Progenitor cell of endocrine pancreas (in vitro differentiated cells): ENCODE data around the gene TMC3. TPM values are rescaled to one million over a fixed set of nuclear protein-coding genes. Genes with fewer than 3 reads are reported as not detected.
"Not testable (repeated sequence)": the region's sequence is repeated elsewhere in the genome, so short reads cannot be mapped to it uniquely, and the experiment has no call there.

ENCODE experiments used
- DNase-seq: peaks from one replicate; pipeline ENCODE4 v3.0.0; 2021; ENCODE audit warnings: low spot score; ENCODE audit not compliant: unreplicated experiment
- H3K27ac Mint-ChIP-seq: 2 replicates; pipeline ENCODE4 v1.8.0; 2021; ENCODE audit warnings: mild to moderate bottlenecking, moderate library complexity, mixed read lengths
- H3K27me3 Mint-ChIP-seq: 2 replicates; pipeline ENCODE4 v1.8.0; 2021; ENCODE audit warnings: mixed read lengths
- H3K36me3 Mint-ChIP-seq: 2 replicates; pipeline ENCODE4 v1.8.0; 2022; ENCODE audit warnings: mixed read lengths; ENCODE audit not compliant: insufficient read depth
- H3K4me1 Mint-ChIP-seq: 2 replicates; pipeline ENCODE4 v1.8.0; 2021; ENCODE audit warnings: low read depth, mixed read lengths
- H3K4me3 Mint-ChIP-seq: 2 replicates; pipeline ENCODE4 v1.8.0; 2021; ENCODE audit warnings: low read depth, mild to moderate bottlenecking, moderate library complexity, mixed read lengths
- H3K9me3 Mint-ChIP-seq: 2 replicates; pipeline ENCODE4 v1.8.0; 2021; ENCODE audit warnings: low read depth, mixed read lengths
- total RNA-seq: library from RNA; stranded (reverse); gene quantifications from 2 replicates; pipeline ENCODE4 v1.2.1, GENCODE V29; 2021
- TF ChIP-seq, protein P1 (sequence below): fragments of 200-600 bp; sonication (generic); IDR thresholded peaks from one replicate; pipeline ENCODE4 v1.5.0; 2021; ENCODE audit warnings: antibody characterized with exemption, mild to moderate bottlenecking; ENCODE audit not compliant: unreplicated experiment

TMC3 gene
- total RNA-seq, 1 donor from 2014 or later = 0.10 TPM

DNA sequence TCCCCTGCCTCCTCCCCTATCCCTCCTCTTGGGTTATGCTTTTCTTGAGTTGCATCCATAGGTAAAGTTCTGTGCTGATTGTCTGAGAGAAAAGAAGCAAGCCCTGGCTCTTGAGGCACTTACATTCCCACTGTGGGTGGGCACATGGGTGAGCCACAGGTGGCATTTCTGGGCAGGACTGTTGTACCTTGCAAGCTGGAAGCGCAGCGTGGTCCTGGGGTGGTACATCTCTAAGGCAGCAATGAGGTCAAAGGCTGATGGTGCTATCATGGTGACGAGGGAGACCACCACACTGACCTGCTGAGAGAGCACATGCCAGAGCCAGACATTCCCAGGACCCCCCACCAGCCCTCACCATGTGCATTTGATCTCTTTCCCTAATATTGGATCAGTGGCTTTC lies 24.7 kb downstream of the TMC3 start:
- Mint-ChIP-seq H3K27me3 (peaks cover 14% of the 10 kb centered on the region), H3K4me3 (no peak overlapping the region), H3K36me3 (no peaks in the 10 kb centered on the region), H3K9me3 (no peaks in the 10 kb centered on the region), H3K27ac (no peak overlapping the region), H3K4me1 (no peaks in the 10 kb centered on the region)
- DNase-seq = no peak
- TF ChIP-seq, protein P1, sequence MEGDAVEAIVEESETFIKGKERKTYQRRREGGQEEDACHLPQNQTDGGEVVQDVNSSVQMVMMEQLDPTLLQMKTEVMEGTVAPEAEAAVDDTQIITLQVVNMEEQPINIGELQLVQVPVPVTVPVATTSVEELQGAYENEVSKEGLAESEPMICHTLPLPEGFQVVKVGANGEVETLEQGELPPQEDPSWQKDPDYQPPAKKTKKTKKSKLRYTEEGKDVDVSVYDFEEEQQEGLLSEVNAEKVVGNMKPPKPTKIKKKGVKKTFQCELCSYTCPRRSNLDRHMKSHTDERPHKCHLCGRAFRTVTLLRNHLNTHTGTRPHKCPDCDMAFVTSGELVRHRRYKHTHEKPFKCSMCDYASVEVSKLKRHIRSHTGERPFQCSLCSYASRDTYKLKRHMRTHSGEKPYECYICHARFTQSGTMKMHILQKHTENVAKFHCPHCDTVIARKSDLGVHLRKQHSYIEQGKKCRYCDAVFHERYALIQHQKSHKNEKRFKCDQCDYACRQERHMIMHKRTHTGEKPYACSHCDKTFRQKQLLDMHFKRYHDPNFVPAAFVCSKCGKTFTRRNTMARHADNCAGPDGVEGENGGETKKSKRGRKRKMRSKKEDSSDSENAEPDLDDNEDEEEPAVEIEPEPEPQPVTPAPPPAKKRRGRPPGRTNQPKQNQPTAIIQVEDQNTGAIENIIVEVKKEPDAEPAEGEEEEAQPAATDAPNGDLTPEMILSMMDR = no peak

DNA sequence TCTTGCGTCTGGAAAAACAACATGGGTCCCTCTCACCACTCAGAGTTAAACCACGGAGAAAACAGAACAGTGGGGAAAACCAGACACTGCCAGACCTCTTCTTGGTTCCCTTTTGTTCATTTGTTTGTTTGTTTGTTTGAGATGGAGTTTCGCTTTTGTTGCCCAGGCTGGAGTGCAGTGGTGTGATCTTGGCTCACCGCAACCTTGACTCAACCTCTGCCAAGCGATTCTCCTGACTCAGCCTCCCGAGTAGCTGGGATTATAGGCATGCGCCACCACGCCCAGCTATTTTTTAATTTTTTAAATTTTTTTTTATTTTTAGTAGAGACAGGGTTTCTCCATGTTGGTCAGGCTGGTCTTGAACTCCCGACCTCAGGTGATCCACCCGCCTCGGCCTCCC lies 25.3 kb downstream of the TMC3 start:
- H3K36me3 Mint-ChIP-seq, H3K9me3 Mint-ChIP-seq, H3K4me1 Mint-ChIP-seq, H3K4me3 Mint-ChIP-seq, DNase-seq, H3K27ac Mint-ChIP-seq: not testable (repeated sequence)
- peaks cover 11% of the 10 kb centered on the region for H3K27me3 Mint-ChIP-seq

DNA sequence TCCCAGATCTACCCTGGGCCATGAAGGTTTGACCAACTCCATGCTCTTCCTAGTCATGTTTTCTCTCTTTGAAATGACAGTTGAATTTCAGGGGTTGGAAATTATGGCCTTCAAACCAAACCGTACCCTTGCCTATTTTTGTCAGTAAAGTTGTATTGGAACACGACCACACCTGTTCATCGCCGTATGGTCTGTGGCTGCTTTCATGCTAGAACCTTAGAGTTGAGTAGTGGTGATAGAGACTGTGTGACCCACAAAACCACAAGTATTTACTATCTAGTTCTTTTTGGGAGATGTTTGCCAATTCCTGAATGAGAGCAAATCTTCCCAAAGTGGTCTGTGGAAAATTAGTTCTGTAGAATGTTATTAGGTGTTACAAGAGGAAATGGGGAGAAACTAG lies 26.1 kb downstream of the TMC3 start:
- Mint-ChIP-seq H3K4me3 (no peak overlapping the region), H3K9me3 (no peaks in the 10 kb centered on the region), H3K27ac (no peak overlapping the region), H3K4me1 (no peaks in the 10 kb centered on the region), H3K27me3 (peaks cover 11% of the 10 kb centered on the region), H3K36me3 (no peaks in the 10 kb centered on the region)
- TF ChIP-seq, protein P1 = no peak
- no peak for DNase-seq

DNA sequence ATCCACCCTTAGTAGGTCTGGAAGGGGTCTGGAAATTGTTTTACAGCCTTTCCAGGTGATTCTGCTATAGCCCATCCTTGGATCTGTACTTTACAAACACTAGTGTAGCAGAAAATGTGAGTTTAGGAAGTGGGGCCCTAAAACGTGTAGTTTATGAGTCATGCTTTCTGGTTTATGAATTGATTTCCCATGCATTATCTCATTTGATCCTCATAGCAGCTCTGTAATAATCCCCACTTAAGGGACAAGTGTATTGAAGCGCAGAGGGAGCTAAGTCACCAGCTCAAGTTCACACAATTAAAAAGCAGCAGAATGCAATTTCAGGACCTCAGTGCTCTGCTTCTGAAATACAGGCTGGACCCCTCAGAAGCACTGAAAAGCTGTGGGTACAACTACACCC lies 27.4 kb downstream of the TMC3 start:
- H3K36me3 Mint-ChIP-seq = no peaks in the 10 kb centered on the region
- TF ChIP-seq, protein P1 = no peak
- H3K27me3 Mint-ChIP-seq = peaks cover 11% of the 10 kb centered on the region
- H3K4me1 Mint-ChIP-seq = no peaks in the 10 kb centered on the region
- no peak overlapping the region for H3K27ac Mint-ChIP-seq
- H3K9me3 Mint-ChIP-seq = no peaks in the 10 kb centered on the region
- H3K4me3 Mint-ChIP-seq = no peak overlapping the region
- DNase-seq = no peak

DNA sequence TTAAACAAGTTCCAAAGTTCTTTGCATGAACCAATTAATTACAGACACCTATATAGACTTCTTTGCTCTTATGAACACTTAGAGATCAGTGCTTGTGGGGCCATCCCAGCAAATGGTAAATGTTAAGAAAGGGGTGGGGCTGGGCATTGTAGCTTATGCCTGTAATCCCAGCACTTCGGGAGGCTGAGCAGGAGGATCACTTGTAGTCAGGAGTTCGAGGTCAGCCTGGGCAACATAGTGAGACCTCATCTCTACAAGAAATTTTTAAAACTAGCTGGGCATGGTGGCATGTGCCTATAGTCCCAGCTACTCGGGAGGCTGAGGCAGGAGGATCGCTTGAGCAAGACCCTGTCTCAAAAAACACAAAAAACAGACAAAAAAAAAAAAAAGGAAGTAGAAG lies 30.6 kb downstream of the TMC3 start:
- no peak overlapping the region for H3K4me3 Mint-ChIP-seq
- DNase-seq = no peak
- H3K27me3 Mint-ChIP-seq = peaks cover 8% of the 10 kb centered on the region
- no peaks in the 10 kb centered on the region for H3K9me3 Mint-ChIP-seq
- H3K4me1 Mint-ChIP-seq = no peaks in the 10 kb centered on the region
- H3K27ac Mint-ChIP-seq = no peak overlapping the region
- TF ChIP-seq, protein P1 = no peak
- no peaks in the 10 kb centered on the region for H3K36me3 Mint-ChIP-seq

DNA sequence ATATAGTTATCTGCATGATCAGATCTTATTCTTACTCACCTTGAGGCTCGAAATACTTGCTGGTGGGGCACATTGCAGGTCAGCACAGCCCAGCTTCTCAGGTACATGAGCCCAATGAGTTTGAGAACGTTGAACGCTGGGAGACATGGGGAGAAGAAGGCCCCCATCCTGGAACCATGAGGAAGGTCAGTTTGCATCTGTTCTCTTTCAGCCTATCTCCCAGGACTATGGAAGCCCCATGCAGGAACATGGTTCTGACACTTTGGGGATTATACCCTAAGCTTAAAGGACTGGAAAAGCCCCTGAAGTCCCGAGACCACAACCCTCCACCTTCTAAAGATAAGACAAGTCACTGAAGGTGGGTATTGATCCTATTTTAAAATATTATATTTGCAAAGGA lies 32.7 kb downstream of the TMC3 start:
- no peaks in the 10 kb centered on the region for H3K4me1 Mint-ChIP-seq
- H3K36me3 Mint-ChIP-seq = no peaks in the 10 kb centered on the region
- H3K27me3 Mint-ChIP-seq = peaks cover 5% of the 10 kb centered on the region
- no peak overlapping the region for H3K27ac Mint-ChIP-seq
- DNase-seq = no peak
- no peak overlapping the region for H3K4me3 Mint-ChIP-seq
- H3K9me3 Mint-ChIP-seq = no peaks in the 10 kb centered on the region
- TF ChIP-seq, protein P1 = no peak
